Hematopoietic multipotent progenitor cell (in vitro differentiated cells): ENCODE data around the gene SCD. TPM values are rescaled to one million over a fixed set of nuclear protein-coding genes. Genes with fewer than 3 reads are reported as not detected.
"Not testable (repeated sequence)": the region's sequence is repeated elsewhere in the genome, so short reads cannot be mapped to it uniquely, and the experiment has no call there.

ENCODE experiments used
- DNase-seq, 3 donors: peaks; one replicate each; pipeline ENCODE4 v3.0.0-alpha.2; 2011 to 2015; ENCODE audit warnings: low read depth in 2 of 3, low spot score in 2 of 3
- total RNA-seq: library from RNA; depleted of rRNA; stranded (reverse); fragments of >200 nt; gene quantifications from one replicate; pipeline ENCODE4 v1.2.3, GENCODE V29; 2012

The SCD gene
- total RNA-seq, result 21.3 TPM

- peak; percentile 41 to 94 (median 88) for DNase-seq
These were observed at the start of gene SCD for GRCh38 chr10:100346765-100347567. Gene SCD (plus strand): TSS chr10:100347233. CDS start chr10:100347505, 272 bp downstream.

GRCh38 chr10:100297242-100297641 lies 49.8 kb upstream of the SCD start:
- DNase-seq, result no peak

GRCh38 chr10:100301123-100301522 lies 45.9 kb upstream of the SCD start:
- not testable (repeated sequence) for DNase-seq

- DNase-seq, result peak in 1 of 3 donors; percentile 21
These were observed 43.2 kb upstream of the SCD start for GRCh38 chr10:100303724-100304319.

- DNase-seq, result no peak
These were observed 42.6 kb upstream of the SCD start for GRCh38 chr10:100304414-100304813.

GRCh38 chr10:100306861-100307260 lies 40.2 kb upstream of the SCD start:
- DNase-seq, result no peak

GRCh38 chr10:100307684-100308083 lies 39.3 kb upstream of the SCD start:
- no peak for DNase-seq

- DNase-seq, result no peak
These were observed 35.7 kb upstream of the SCD start for GRCh38 chr10:100311298-100311697.

GRCh38 chr10:100315615-100316014 lies 31.4 kb upstream of the SCD start:
- DNase-seq, result no peak

- no peak for DNase-seq
These were observed 28.8 kb upstream of the SCD start for GRCh38 chr10:100318207-100318606.

GRCh38 chr10:100319707-100320402 lies 27.2 kb upstream of the SCD start:
- DNase-seq, result no peak

- DNase-seq, result no peak
These were observed 21.9 kb upstream of the SCD start for GRCh38 chr10:100325158-100325557.

GRCh38 chr10:100327007-100327717 lies 19.9 kb upstream of the SCD start:
- peak in 2 of 3 donors; percentile 64 to 86 for DNase-seq

GRCh38 chr10:100327718-100328009 lies 19.4 kb upstream of the SCD start:
- DNase-seq, result no peak

- DNase-seq, result no peak
These were observed 18.8 kb upstream of the SCD start for GRCh38 chr10:100328198-100328597.

GRCh38 chr10:100330079-100330478 lies 17.0 kb upstream of the SCD start, which contains the start of gene PKD2L1:
Gene PKD2L1 (minus strand): TSS chr10:100330228. CDS start chr10:100330103, 125 bp downstream.
- no peak for DNase-seq

- DNase-seq, result no peak
These were observed 13.9 kb upstream of the SCD start for GRCh38 chr10:100333106-100333505.

- DNase-seq, result no peak
These were observed 13.2 kb upstream of the SCD start for GRCh38 chr10:100333661-100334440.

- no peak for DNase-seq
These were observed 12.3 kb upstream of the SCD start for GRCh38 chr10:100334762-100335161.

GRCh38 chr10:100338434-100339036 lies 8.5 kb upstream of the SCD start:
- peak; percentile 45 to 82 (median 56) for DNase-seq
